HepG2 (cell line): ENCODE data around the gene PDRG1. TPM values are rescaled to one million over a fixed set of nuclear protein-coding genes. Genes with fewer than 3 reads are reported as not detected.

ENCODE experiments used
- ATAC-seq: fragments of 200-7000 bp; cut with Tn5 transposase; 3 replicates; pipeline ENCODE4 v1.9.1; 2020; ENCODE audit warnings: mild to moderate bottlenecking, moderate library complexity
- BruUV-seq: library from RNA; stranded (reverse); fragments of 400-500 nt; replicated peaks from 2 replicates; lab custom pipeline; 2021; lab: Mats Ljungman, UMichigan
- CTCF ChIA-PET: fragments of 300-600 bp; formaldehyde crosslinking; extraction: SDS; loops from one replicate; lab custom pipeline; 2021; ENCODE audit warnings: low total read pairs, inconsistent platforms, low intra/inter-chr PET ratio; lab: Yijun Ruan, JAX
- POLR2A ChIA-PET: fragments of 350-600 bp; sonication (Branson Sonifier 250); formaldehyde crosslinking; loops from one replicate; lab custom pipeline; 2020; ENCODE audit warnings: antibody characterized with exemption, inconsistent platforms; lab: Yijun Ruan, JAX
- DNase-seq: peaks from one replicate; pipeline ENCODE4 v3.0.0-alpha.2; 2015; ENCODE audit warnings: low spot score
- FAIRE-seq: peaks from 3 replicates; lab custom pipeline; 2011; peaks lifted over from hg19 to GRCh38; lab: Jason Lieb, UNC
- H2AFZ ChIP-seq: one replicate; pipeline ENCODE4 v1.6.1; 2011; ENCODE audit warnings: low read length, inconsistent platforms
- H3K27ac ChIP-seq: fragments of 300-600 bp; 3 replicates; pipeline ENCODE4 v1.8.0; 2011; ENCODE audit warnings: mixed run types, mild to moderate bottlenecking, mixed read lengths, low read length, inconsistent platforms; ENCODE audit not compliant: insufficient read depth; ENCODE audit errors: extremely low read length
- H3K27me3 ChIP-seq, 2 experiments: fragments of 200-600 bp in 1 of 2; 2 replicates in 1 of 2; 3 replicates in 1 of 2; pipeline versions ENCODE4 v1.6.0 to v1.8.0; 2011; ENCODE audit warnings: low read length in 2 of 2, mild to moderate bottlenecking in 2 of 2, moderate library complexity in 2 of 2, inconsistent platforms in 1 of 2; ENCODE audit not compliant: insufficient read depth in 2 of 2, control insufficient read depth in 1 of 2
- H3K36me3 ChIP-seq, 2 experiments: fragments of 200-600 bp in 1 of 2; replicated peaks in 1 of 2; 2 replicates in 1 of 2; 3 replicates in 1 of 2; pipeline versions ENCODE4 v1.5.1 to v1.8.0; 2011; ENCODE audit warnings: low read length in 2 of 2, inconsistent platforms in 1 of 2; ENCODE audit not compliant: insufficient read depth in 2 of 2, control insufficient read depth in 1 of 2
- H3K4me1 ChIP-seq: 2 replicates; pipeline ENCODE4 v1.5.1; 2012; ENCODE audit warnings: low read length, inconsistent platforms; ENCODE audit not compliant: insufficient read depth
- H3K4me2 ChIP-seq: 2 replicates; pipeline ENCODE4 v1.6.0; 2011; ENCODE audit warnings: low read depth, low read length, inconsistent platforms
- H3K4me3 ChIP-seq, 3 experiments: fragments of 200-600 bp in 1 of 3; sonication (generic), shearing (Covaris generic) in 1 of 3; replicated peaks in 1 of 3; 2 replicates each; pipeline ENCODE4 v1.5.1; 2011 to 2016; ENCODE audit warnings: low read length in 3 of 3, inconsistent platforms in 2 of 3, low read depth in 2 of 3, mild to moderate bottlenecking in 2 of 3, control low read depth in 1 of 3, mixed read lengths in 1 of 3; ENCODE audit not compliant: insufficient read depth in 1 of 3
- H3K79me2 ChIP-seq: one replicate; pipeline ENCODE4 v1.6.1; 2011; ENCODE audit warnings: low read length, inconsistent platforms; ENCODE audit not compliant: insufficient read depth
- H3K9ac ChIP-seq: 2 replicates; pipeline ENCODE4 v1.6.0; 2011; ENCODE audit warnings: mild to moderate bottlenecking, low read depth, low read length, inconsistent platforms; ENCODE audit not compliant: insufficient read depth
- H3K9me3 ChIP-seq: 2 replicates; pipeline ENCODE4 v1.5.1; 2012; ENCODE audit warnings: mild to moderate bottlenecking, low read length
- H4K20me1 ChIP-seq: 2 replicates; pipeline ENCODE4 v1.6.0; 2011; ENCODE audit warnings: inconsistent platforms, mild to moderate bottlenecking, low read length, moderate library complexity; ENCODE audit not compliant: insufficient read depth
- ELF4 ChIP-seq: sonication (generic); formaldehyde crosslinking; IDR thresholded peaks from 2 replicates; pipeline ENCODE4 v1.5.0; 2020; ENCODE audit warnings: missing genetic modification reagents, mild to moderate bottlenecking, moderate library complexity, borderline replicate concordance
- HHEX ChIP-seq: IDR thresholded peaks from 2 replicates; pipeline ENCODE4 v1.6.1; 2016; ENCODE audit warnings: control low read depth
- RARA ChIP-seq: IDR thresholded peaks from 2 replicates; pipeline ENCODE4 v1.6.1; 2016; ENCODE audit warnings: missing genetic modification reagents, missing compliant biosample characterization
- ZNF577 ChIP-seq: sonication (generic); formaldehyde crosslinking; IDR thresholded peaks from 2 replicates; pipeline ENCODE4 v1.4.0; 2020; ENCODE audit warnings: mild to moderate bottlenecking, low read depth, missing genetic modification reagents, borderline replicate concordance
- WGBS: methylation state at CpG from one replicate; pipeline ENCODE4 v1.1.6; 2017; ENCODE audit warnings: low lambda C conversion rate; 5-methylcytosine and 5-hydroxymethylcytosine counted together
- in situ Hi-C: cut with HindIII; loops from 2 replicates; pipeline ENCODE4 v1.10.0; 2017; ENCODE audit warnings: low pct_unique_long_range_greater_than_20kb; ENCODE audit not compliant: extremely low pct_ligation_motif_present
- intact Hi-C: fragments of 100-400 bp; cut with micrococcal nuclease; formaldehyde crosslinking; loops from one replicate; pipeline ENCODE4 v1.10.0; 2022; ENCODE audit not compliant: unreplicated experiment
- polyA plus RNA-seq, 8 experiments: library from polyadenylated mRNA; depleted of rRNA in 3 of 8; stranded (reverse) in 7 of 8; unstranded in 1 of 8; fragments of >200 nt; fragmentation: Illumina TruSeq in 4 of 8; extraction: Trizol in 4 of 8; gene quantifications; 2 replicates each; pipeline versions ENCODE4 v1.2.1 to v1.2.3, GENCODE V29; 2011 to 2016; ENCODE audit warnings: low read depth in 4 of 8, missing spikeins in 1 of 8, mixed read lengths in 1 of 8; ENCODE audit not compliant: insufficient read depth in 1 of 8
- total RNA-seq, 5 experiments: library from RNA; depleted of rRNA; stranded (reverse); fragments of >200 nt; fragmentation: Illumina TruSeq; extraction: Trizol; gene quantifications; 2 replicates each; pipeline ENCODE4 v1.2.3, GENCODE V29; 2016; ENCODE audit warnings: low read depth in 1 of 5
- TF ChIP-seq, protein P1 (sequence below): sonication (generic); formaldehyde crosslinking; IDR thresholded peaks from 2 replicates; pipeline ENCODE4 v1.4.0; 2020; ENCODE audit warnings: mild to moderate bottlenecking, missing genetic modification reagents

The PDRG1 gene
- total and polyA plus RNA-seq, 2 of the 13 experiments (the other 11 are each of a cell fraction or from before 2014, with no cell fraction given): 16.6 to 18.0 TPM

DNA sequence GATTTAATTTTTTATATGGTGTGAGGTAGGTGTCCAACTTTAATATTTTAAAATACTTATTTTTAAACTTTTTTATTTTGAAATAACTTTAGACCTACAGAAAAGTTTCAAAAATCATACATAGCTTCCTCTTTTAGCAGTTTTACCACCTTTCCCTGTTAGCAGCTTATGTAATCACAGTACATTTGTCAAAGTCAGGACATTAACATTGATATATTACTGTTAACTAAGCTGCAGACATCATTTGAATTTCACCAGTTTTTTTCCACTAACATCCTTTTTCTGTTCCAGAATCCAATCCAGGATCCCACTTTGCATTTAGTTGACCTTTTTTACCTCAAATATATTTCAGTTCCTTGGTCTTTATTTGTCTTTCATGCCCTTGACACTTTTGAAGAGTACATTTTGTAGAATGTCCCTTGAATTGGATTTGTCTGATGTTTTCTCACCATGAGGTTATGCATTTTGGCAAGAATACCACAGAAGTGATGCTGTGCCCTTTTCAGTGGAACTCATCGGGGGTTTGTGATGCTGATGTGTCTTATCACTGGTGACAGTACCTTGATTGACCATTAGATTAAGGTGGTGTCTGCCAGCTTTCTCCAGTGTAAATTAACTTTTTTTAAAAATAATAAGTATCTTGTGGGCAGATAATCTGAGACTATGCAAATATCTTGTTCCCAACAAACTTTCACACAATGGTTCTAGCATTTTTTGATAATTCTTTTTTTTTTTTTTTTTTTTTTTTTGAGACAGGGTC lies 48.0 kb downstream of the PDRG1 start:
- ATAC-seq: no peak
- no peak overlapping the region for H3K9ac ChIP-seq
- no peak overlapping the region for H3K27ac ChIP-seq
- H3K27me3 ChIP-seq: peaks cover 1 to 29% of the 10 kb centered on the region in 2 experiments; a peak in 4 of 5 replicates
- WGBS: 0% methylated on average over 1 of the region's 1 CpG
- in situ Hi-C loops: no loop called here
- H3K4me1 ChIP-seq: no peaks in the 10 kb centered on the region
- H3K36me3 ChIP-seq: no peaks in the 10 kb centered on the region
- no peaks in the 10 kb centered on the region for H3K79me2 ChIP-seq
- TF ChIP-seq RARA (CRISPR knock-in tag) (no peak), ELF4 (CRISPR knock-in tag) (no peak), HHEX (no peak), ZNF577 (CRISPR knock-in tag) (no peak)
- TF ChIP-seq, protein P1, sequence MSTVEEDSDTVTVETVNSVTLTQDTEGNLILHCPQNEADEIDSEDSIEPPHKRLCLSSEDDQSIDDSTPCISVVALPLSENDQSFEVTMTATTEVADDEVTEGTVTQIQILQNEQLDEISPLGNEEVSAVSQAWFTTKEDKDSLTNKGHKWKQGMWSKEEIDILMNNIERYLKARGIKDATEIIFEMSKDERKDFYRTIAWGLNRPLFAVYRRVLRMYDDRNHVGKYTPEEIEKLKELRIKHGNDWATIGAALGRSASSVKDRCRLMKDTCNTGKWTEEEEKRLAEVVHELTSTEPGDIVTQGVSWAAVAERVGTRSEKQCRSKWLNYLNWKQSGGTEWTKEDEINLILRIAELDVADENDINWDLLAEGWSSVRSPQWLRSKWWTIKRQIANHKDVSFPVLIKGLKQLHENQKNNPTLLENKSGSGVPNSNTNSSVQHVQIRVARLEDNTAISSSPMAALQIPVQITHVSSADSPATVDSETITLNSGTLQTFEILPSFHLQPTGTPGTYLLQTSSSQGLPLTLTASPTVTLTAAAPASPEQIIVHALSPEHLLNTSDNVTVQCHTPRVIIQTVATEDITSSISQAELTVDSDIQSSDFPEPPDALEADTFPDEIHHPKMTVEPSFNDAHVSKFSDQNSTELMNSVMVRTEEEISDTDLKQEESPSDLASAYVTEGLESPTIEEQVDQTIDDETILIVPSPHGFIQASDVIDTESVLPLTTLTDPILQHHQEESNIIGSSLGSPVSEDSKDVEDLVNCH (CRISPR knock-in tag): no peak
- TF ChIP-seq, all 625 proteins: peak for 0
- Histone ChIP-seq H2AFZ (no peak overlapping the region), H3K4me2 (no peak overlapping the region), H3K9me3 (no peaks in the 10 kb centered on the region), H4K20me1 (no peaks in the 10 kb centered on the region), H3K4me3 (no peak overlapping the region)
- BruUV-seq: no TSS peak
- intact Hi-C loops: no loop called here
- POLR2A ChIA-PET: no interaction called here
- DNase-seq (no peak), FAIRE-seq (no peak)
- CTCF ChIA-PET: no interaction called here
